Right cardiac atrium (tissue), 5 donors: ENCODE results near the gene VPS72. TPM values are rescaled to one million over a fixed set of nuclear protein-coding genes. Genes with fewer than 3 reads are reported as not detected.

ENCODE experiments used
- ATAC-seq, 2 donors: fragments of 200-7000 bp; cut with Tn5 transposase; one replicate each; pipeline versions ENCODE4 v1.8.0 to v1.9.1; 2020; ENCODE audit warnings: moderate library complexity in 2 of 2, mild to moderate bottlenecking in 1 of 2
- DNase-seq, 3 donors: peaks; one replicate each; pipeline ENCODE4 v3.0.0-alpha.2; 2020
- H3K27ac ChIP-seq: one replicate; pipeline ENCODE4 v1.5.1; 2013; ENCODE audit warnings: mild to moderate bottlenecking, low read length, control low read depth, moderate library complexity
- H3K27me3 ChIP-seq: one replicate; pipeline ENCODE4 v1.6.1; 2013; ENCODE audit not compliant: control insufficient read depth, insufficient read depth
- H3K4me1 ChIP-seq: one replicate; pipeline ENCODE4 v1.6.1; 2013; ENCODE audit warnings: low read length; ENCODE audit not compliant: control insufficient read depth, insufficient read depth
- H3K4me3 ChIP-seq: one replicate; pipeline ENCODE4 v1.5.1; 2013; ENCODE audit warnings: low read length, control low read depth
- H3K9me3 ChIP-seq: one replicate; pipeline ENCODE4 v1.6.1; 2013; ENCODE audit warnings: low read length; ENCODE audit not compliant: control insufficient read depth
- WGBS: extraction: QIAGEN DNeasy Blood & Tissue Kit; methylation state at CpG from one replicate; pipeline ENCODE4 v1.1.7; 2013; 5-methylcytosine and 5-hydroxymethylcytosine counted together
- intact Hi-C, 4 donors: fragments of 100-400 bp; cut with DNase I; formaldehyde crosslinking; loops; one replicate each; pipeline versions ENCODE4 v1.11.0 to v1.14.0; 2022 to 2023
- polyA plus RNA-seq: library from polyadenylated mRNA; stranded (reverse); fragments of 200-250 nt; gene quantifications from one replicate; pipeline ENCODE4 v1.2.3, GENCODE V29; 2013
- total RNA-seq, 4 donors: library from RNA; stranded (reverse); fragmentation: NEBNext Ultra II Directional; extraction: Animal tissue kit (Norgen Biotek cat#: 25700); gene quantifications; one replicate each; pipeline ENCODE4 v1.2.1, GENCODE V29; 2021
- donor health status: healthy with polysubstance abuse.
- donor health status: DM: no; HTN: yes; CAD: no.
- donor health status: DM: no; HTN: no; CAD: no.
- donor health status: DM: no; HTN: yes; CAD: no; lungs with severe emphysema.
- donor health status: DM: yes; HTN: yes; CAD: no.

Gene VPS72
- total and polyA plus RNA-seq, 5 donors = 37.3 to 52.3 (median 41.0) TPM

DNA sequence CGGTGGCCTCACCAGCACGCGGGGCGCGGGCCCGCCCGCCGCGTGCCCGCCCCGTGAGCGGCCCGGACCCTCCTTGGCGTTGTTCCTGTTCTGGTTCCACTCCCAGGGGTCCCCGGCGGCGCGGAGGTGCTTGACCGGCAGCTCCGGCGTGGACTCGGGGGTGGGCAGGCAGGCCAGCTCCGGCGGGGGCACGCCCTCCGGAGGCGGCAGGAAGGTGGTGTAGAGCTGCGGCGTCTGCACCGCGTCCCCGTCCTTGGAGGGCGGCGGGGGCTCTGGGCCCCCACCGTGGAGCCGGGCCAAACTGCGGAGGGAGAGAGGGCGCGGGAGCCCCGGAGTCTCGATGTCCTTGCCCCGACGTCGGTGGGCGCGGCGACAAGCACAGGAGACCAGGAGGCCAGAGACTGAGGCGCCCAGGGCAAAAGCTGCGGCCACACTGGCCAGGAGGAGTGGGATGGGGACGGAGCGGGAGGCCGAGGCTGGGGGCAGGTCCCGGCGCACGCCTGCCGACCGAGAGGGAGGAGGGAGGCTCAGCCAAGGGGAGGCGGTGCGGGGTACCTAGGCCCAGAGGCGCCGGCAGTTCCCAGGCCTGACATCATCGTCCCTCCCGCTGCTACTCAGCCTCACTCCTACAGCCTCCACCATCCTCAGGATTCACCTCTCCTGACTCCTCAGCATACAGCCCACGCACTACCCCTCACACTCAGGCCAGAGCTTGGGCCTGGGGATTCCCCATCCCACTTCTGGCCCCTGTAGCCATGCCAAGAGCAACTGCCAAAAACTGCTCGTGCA lies 56.8 kb downstream of the VPS72 start:
- Histone ChIP-seq H3K4me3 (no peak overlapping the region), H3K27me3 (no peaks in the 10 kb centered on the region), H3K4me1 (no peaks in the 10 kb centered on the region), H3K9me3 (no peaks in the 10 kb centered on the region), H3K27ac (no peak overlapping the region)
- WGBS = 76% methylated on average over 65 of the region's 65 CpGs
- DNase-seq (peak; percentile 25 to 72 (median 54)), ATAC-seq (peak in 1 of 2 donors; percentile 3)
- intact Hi-C loops = loop anchor here in 1 of 4 donors (10.0 kb wide), 1 partner anchor 108 kb away; no protein-coding TSS in a partner anchor

DNA sequence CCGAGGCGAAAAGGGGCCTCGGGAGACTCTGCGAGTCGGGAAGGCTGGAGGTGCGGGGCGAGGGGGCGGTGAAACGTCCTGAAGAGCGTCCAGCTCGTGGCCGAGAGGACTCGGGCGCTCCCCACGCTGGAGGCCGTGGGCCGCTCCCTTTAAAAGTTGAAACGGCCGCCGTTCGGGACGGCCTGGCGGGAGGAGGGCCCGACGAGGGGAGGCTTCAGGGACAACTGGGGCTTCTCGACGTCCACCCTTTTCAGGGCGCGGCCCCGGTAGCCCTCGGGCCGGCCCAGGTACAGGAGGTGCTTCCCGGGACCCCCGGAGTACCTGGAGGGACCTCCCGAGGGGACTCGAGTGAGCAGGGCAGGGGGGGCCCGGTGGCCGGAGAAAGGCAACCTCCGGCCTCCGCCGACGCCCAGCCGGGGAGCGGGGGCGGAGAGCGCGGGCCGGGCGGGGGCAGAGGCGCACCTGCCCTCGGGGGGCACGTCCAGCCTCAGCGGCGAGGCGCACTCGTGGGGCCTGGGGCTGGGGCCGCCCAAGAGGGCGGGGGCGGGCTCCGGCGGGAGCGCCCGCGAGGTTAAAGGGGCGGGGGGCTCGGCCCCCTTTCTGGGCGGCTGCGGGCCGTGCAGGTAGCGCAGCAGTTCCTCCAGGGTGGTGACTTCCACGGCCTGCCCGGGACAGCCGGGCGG lies 57.5 kb downstream of the VPS72 start:
- intact Hi-C loops = loop anchor here in 1 of 4 donors (10.0 kb wide), 1 partner anchor 108 kb away; no protein-coding TSS in a partner anchor
- ATAC-seq (no peak), DNase-seq (peak in 1 of 3 donors; percentile 58)
- no peak overlapping the region for H3K4me3 ChIP-seq
- 72% methylated on average over 74 of the region's 74 CpGs for WGBS
- no peaks in the 10 kb centered on the region for H3K4me1 ChIP-seq
- H3K27ac ChIP-seq = no peak overlapping the region
- no peaks in the 10 kb centered on the region for H3K9me3 ChIP-seq
- no peaks in the 10 kb centered on the region for H3K27me3 ChIP-seq

DNA sequence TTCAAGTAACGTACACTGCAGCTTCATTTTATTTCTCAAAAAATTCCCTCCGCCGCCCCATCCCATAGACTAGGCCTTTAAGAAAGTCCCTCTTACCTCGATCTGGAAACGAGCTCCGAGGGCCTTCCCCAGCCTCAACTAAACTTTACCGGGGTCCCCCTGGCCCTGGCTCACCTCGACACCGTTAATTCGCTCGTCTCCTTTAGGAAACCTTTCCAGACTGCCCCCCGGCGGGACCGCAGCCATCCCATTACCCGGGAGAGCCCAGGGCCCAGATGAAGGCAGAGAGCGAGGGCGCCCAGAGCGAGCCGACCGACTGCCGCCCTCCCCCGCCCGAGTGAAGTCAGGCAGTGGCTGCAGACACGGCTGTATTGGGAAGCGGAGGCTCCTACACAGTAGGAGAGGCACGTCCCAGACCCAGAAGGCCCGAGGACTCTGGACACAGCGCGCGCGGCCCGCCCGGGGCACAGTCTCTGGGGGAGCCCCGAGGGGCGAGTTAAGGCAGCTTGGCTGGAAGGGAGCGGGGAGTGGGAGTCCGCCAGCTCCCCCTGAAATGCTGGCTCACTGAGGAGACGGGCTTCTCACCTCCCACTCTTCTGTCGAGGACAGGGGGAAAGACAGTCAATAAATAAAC lies 58.2 kb downstream of the VPS72 start:
- Histone ChIP-seq H3K27me3 (no peaks in the 10 kb centered on the region), H3K4me1 (no peaks in the 10 kb centered on the region), H3K27ac (peak overlapping the region; percentile 5), H3K4me3 (peak overlapping the region; percentile 54), H3K9me3 (no peaks in the 10 kb centered on the region)
- intact Hi-C loops = loop anchor here in 1 of 4 donors (10.0 kb wide), 1 partner anchor 107 kb away; no protein-coding TSS in a partner anchor
- ATAC-seq = peak; percentile 61 to 63
- DNase-seq = peak; percentile 47 to 76 (median 75)
- WGBS = 35% methylated on average over 39 of the region's 39 CpGs

DNA sequence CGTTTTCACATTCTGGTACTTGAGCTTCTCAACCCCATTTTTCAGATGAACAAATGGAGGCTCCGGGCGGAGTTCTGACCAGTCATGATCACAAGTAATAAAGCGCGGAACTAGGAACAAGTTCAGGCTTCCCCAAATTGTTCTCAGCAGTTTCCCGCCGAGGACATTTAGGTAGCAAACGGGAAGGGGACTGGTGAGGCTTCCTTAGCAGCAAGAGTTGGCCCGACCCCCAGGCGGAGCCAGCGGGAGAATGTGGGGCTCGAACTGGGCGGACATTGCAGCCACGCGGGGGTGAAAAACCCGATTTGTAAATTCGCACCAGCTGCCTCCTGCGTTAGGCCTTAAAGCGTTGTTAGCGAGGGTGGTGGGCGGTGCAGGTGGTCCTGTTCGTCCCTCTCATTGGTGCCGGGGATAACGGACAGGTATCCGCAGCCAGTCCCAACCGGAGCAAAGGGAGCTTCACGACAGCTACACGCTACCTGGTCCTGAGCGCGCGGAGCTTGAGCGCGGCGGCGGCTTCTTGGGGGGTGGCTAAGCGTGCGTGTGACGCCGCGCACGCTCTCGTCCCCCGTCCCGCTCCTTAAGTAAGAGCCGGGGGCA lies 58.9 kb downstream of the VPS72 start:
- intact Hi-C loops = loop anchor here in 1 of 4 donors (10.0 kb wide), 1 partner anchor 106 kb away; no protein-coding TSS in a partner anchor

DNA sequence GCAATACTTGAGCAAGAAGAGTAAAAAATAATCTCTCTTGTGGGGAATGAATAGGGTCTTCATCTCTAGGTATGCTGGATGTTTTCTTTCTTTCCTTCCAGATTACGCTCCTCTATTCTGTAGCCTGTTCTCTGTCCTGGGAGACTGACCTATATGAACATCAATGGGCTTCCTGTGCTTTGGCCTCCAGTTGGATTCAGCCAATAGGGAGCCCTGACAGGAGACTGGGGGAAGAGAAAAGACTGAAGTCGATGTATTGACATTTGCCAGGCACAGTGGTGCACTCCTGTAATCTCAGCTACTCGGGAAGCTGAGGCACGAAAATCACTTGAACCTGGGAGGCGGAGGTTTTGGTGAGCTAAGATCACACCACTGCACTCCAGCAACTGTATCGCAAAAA lies 61.2 kb downstream of the VPS72 start:
- intact Hi-C loops = no loop called here
- H3K27me3 ChIP-seq = no peaks in the 10 kb centered on the region
- no peaks in the 10 kb centered on the region for H3K9me3 ChIP-seq
- no peak for ATAC-seq
- no peak for DNase-seq
- H3K4me3 ChIP-seq = no peak overlapping the region
- no peak overlapping the region for H3K27ac ChIP-seq
- H3K4me1 ChIP-seq = no peaks in the 10 kb centered on the region
- 48% methylated on average over 6 of the region's 6 CpGs for WGBS

More for the DNA sequence above, 58.9 kb downstream of the VPS72 start:
- ATAC-seq (peak; percentile 92 to 94), DNase-seq (peak; percentile 88 to 94 (median 93))
- Histone ChIP-seq H3K9me3 (no peaks in the 10 kb centered on the region), H3K27ac (peak overlapping the region; percentile 83), H3K4me3 (peak overlapping the region; percentile 54), H3K4me1 (no peaks in the 10 kb centered on the region), H3K27me3 (no peaks in the 10 kb centered on the region)
- 14% methylated on average over 45 of the region's 45 CpGs for WGBS

Other genes with a start within 250 kb of the VPS72 start
- 100 to 1,000 TPM in 1 of 4 donors, 10 to 100 TPM in 3; 89.3 to 110 (median 93.5) TPM for gene CERS2, start 215.4 kb downstream of the VPS72 start, total RNA-seq
- 77.3 TPM for gene CERS2, start 215.4 kb downstream of the VPS72 start, polyA plus RNA-seq
- gene ANXA9, start 207.9 kb downstream of the VPS72 start, total RNA-seq = under 1 TPM in 1 of 4 donors, not detected in 3; 0.21 TPM
- 0.23 TPM for gene ANXA9, start 207.9 kb downstream of the VPS72 start, polyA plus RNA-seq
- 10 to 100 TPM; 46.7 to 86.4 (median 52.1) TPM for gene MINDY1, start 183.3 kb downstream of the VPS72 start, total RNA-seq
- gene MINDY1, start 183.3 kb downstream of the VPS72 start, polyA plus RNA-seq = 34.9 TPM
- gene PRUNE1, start 181.7 kb downstream of the VPS72 start, total RNA-seq = 10 to 100 TPM; 45.8 to 66.0 (median 49.8) TPM
- 39.3 TPM for gene PRUNE1, start 181.7 kb downstream of the VPS72 start, polyA plus RNA-seq
- under 1 TPM; 0.23 to 0.71 (median 0.50) TPM for gene BNIPL, start 153.6 kb downstream of the VPS72 start, total RNA-seq
- gene BNIPL, start 153.6 kb downstream of the VPS72 start, polyA plus RNA-seq = 0.41 TPM
- 10 to 100 TPM in 1 of 4 donors, 1 to 10 TPM in 3; 5.8 to 12.4 (median 7.4) TPM for gene C1orf56, start 142.4 kb downstream of the VPS72 start, total RNA-seq
- gene C1orf56, start 142.4 kb downstream of the VPS72 start, polyA plus RNA-seq = 9.5 TPM
- 10 to 100 TPM; 34.7 to 53.6 (median 36.6) TPM for gene CDC42SE1, start 130.6 kb downstream of the VPS72 start, total RNA-seq
- 27.9 TPM for gene CDC42SE1, start 130.6 kb downstream of the VPS72 start, polyA plus RNA-seq
- 1 to 10 TPM; 1.7 to 9.7 (median 8.7) TPM for gene MLLT11, start 129.8 kb downstream of the VPS72 start, total RNA-seq
- gene MLLT11, start 129.8 kb downstream of the VPS72 start, polyA plus RNA-seq = 10.1 TPM
- 10 to 100 TPM; 15.6 to 20.3 (median 18.4) TPM for gene GABPB2, start 119.4 kb downstream of the VPS72 start, total RNA-seq
- 9.8 TPM for gene GABPB2, start 119.4 kb downstream of the VPS72 start, polyA plus RNA-seq
- gene SEMA6C, start 43.6 kb downstream of the VPS72 start, total RNA-seq = 10 to 100 TPM; 23.7 to 70.5 (median 53.3) TPM
- gene SEMA6C, start 43.6 kb downstream of the VPS72 start, polyA plus RNA-seq = 58.3 TPM
- gene TNFAIP8L2, start 33.5 kb downstream of the VPS72 start, total RNA-seq = 1 to 10 TPM; 1.8 to 3.7 (median 2.3) TPM
- 2.1 TPM for gene TNFAIP8L2, start 33.5 kb downstream of the VPS72 start, polyA plus RNA-seq
- 10 to 100 TPM in 3 of 4 donors, 1 to 10 TPM in 1; 8.5 to 16.5 (median 15.6) TPM for gene LYSMD1, start 24.3 kb downstream of the VPS72 start, total RNA-seq
- 9.9 TPM for gene LYSMD1, start 24.3 kb downstream of the VPS72 start, polyA plus RNA-seq
- 10 to 100 TPM; 18.3 to 25.6 (median 21.5) TPM for gene SCNM1, start 24.1 kb downstream of the VPS72 start, total RNA-seq
- gene SCNM1, start 24.1 kb downstream of the VPS72 start, polyA plus RNA-seq = 23.7 TPM
- gene TMOD4, start 14.2 kb downstream of the VPS72 start, total RNA-seq = not detected
- 0.20 TPM for gene TMOD4, start 14.2 kb downstream of the VPS72 start, polyA plus RNA-seq
- 10 to 100 TPM; 33.7 to 50.7 (median 38.2) TPM for gene PIP5K1A, start 8.4 kb upstream of the VPS72 start, total RNA-seq
- 20.4 TPM for gene PIP5K1A, start 8.4 kb upstream of the VPS72 start, polyA plus RNA-seq
- 100 to 1,000 TPM; 134 to 163 (median 144) TPM for gene PSMD4, start 64.5 kb upstream of the VPS72 start, total RNA-seq
- 152 TPM for gene PSMD4, start 64.5 kb upstream of the VPS72 start, polyA plus RNA-seq
- gene ZNF687, start 92.1 kb upstream of the VPS72 start, total RNA-seq = 10 to 100 TPM; 12.4 to 15.0 (median 13.2) TPM
- gene ZNF687, start 92.1 kb upstream of the VPS72 start, polyA plus RNA-seq = 8.6 TPM
- gene PI4KB, start 137.2 kb upstream of the VPS72 start, total RNA-seq = 10 to 100 TPM; 45.5 to 62.0 (median 52.0) TPM
- 31.0 TPM for gene PI4KB, start 137.2 kb upstream of the VPS72 start, polyA plus RNA-seq
- 10 to 100 TPM; 20.3 to 23.1 (median 21.6) TPM for gene RFX5, start 157.1 kb upstream of the VPS72 start, total RNA-seq
- 13.7 TPM for gene RFX5, start 157.1 kb upstream of the VPS72 start, polyA plus RNA-seq
- 10 to 100 TPM; 31.1 to 65.9 (median 58.5) TPM for gene SELENBP1, start 182.5 kb upstream of the VPS72 start, total RNA-seq
- 48.5 TPM for gene SELENBP1, start 182.5 kb upstream of the VPS72 start, polyA plus RNA-seq
- 100 to 1,000 TPM; 171 to 204 (median 188) TPM for gene PSMB4, start 209.4 kb upstream of the VPS72 start, total RNA-seq
- gene PSMB4, start 209.4 kb upstream of the VPS72 start, polyA plus RNA-seq = 344 TPM